ENCODE measurements around the gene RIN1. TPM values are rescaled to one million over a fixed set of nuclear protein-coding genes. Genes with fewer than 3 reads are reported as not detected.
A peak's percentile ranks its signal among the peaks of the same experiment; 100 is the strongest.

RIN1 gene
- total and polyA plus RNA-seq, 9 of the 15 experiments (the other 6 are each of a cell fraction or from before 2014, with no cell fraction given), result 0.01 to 1.2 (median 0.45) TPM; not detected in 1

- TF ChIP-seq ZBTB2 (IDR thresholded peaks at IDR 0.05), result peak; percentile 90
- TF ChIP-seq CHD2 (IDR thresholded peaks at IDR 0.05; ENCODE audit: low read depth, low read length), result peak; percentile 86
- TF ChIP-seq MXD1 (CRISPR knock-in tag; IDR thresholded peaks at IDR 0.05; ENCODE audit: borderline replicate concordance, poor library complexity, severe bottlenecking), result no peak
- no peak for TF ChIP-seq REST (IDR thresholded peaks at IDR 0.05; ENCODE audit: borderline replicate concordance)
- TF ChIP-seq REST (CRISPR knock-in tag; IDR thresholded peaks at IDR 0.05; ENCODE audit: low read depth), result no peak
- TF ChIP-seq ZNF133 (CRISPR knock-in tag; IDR thresholded peaks at IDR 0.05), result no peak
- TF ChIP-seq TEAD2 (tag; IDR thresholded peaks at IDR 0.05), result no peak
- TF ChIP-seq ZNF184 (CRISPR knock-in tag; IDR thresholded peaks at IDR 0.05), result no peak
- TF ChIP-seq KLF6 (CRISPR knock-in tag; IDR thresholded peaks at IDR 0.05; ENCODE audit: borderline replicate concordance), result no peak
- TF ChIP-seq ZNF395 (CRISPR knock-in tag; IDR thresholded peaks at IDR 0.05), result peak; percentile 61; the same call in 1 of the 2 replicates
- peak; percentile 57 to 87; a peak in 2 of 4 replicates for TF ChIP-seq MNT (conservative IDR thresholded peaks at IDR 0.05)
- TF ChIP-seq HMGN3 (IDR thresholded peaks at IDR 0.05; ENCODE audit: borderline replicate concordance, extremely low read depth, insufficient read length, low read depth, low read length), result no peak
- no peak for TF ChIP-seq ZBED1 (IDR thresholded peaks at IDR 0.05)
- TF ChIP-seq SMARCE1 (IDR thresholded peaks at IDR 0.05), result no peak
Measured at GRCh38 chr11:66288671-66289547, 47.3 kb downstream of the RIN1 start, which contains the start of gene YIF1A (continued).

All from K562 (cell line).